OCI-LY3 (cell line): ENCODE data around the gene NEDD8.
"Not testable (repeated sequence)": the region's sequence is repeated elsewhere in the genome, so short reads cannot be mapped to it uniquely, and the experiment has no call there.

Experiments
- H2AFZ ChIP-seq: fragments of 200-600, 300-600 bp; shearing (Covaris generic); 2 replicates; pipeline ENCODE4 v1.6.0; 2014; ENCODE audit warnings: antibody characterized with exemption, low read depth, low read length
- H3K27ac ChIP-seq: fragments of 200-600, 300-600 bp; sonication (generic); 2 replicates; pipeline ENCODE4 v1.5.1; 2014; ENCODE audit warnings: mild to moderate bottlenecking, low read length, moderate library complexity, mixed read lengths
- H3K27me3 ChIP-seq: fragments of 200-600, 300-600 bp; sonication (generic); 2 replicates; pipeline ENCODE4 v1.6.1; 2014; ENCODE audit warnings: low read depth, low read length, mixed read lengths
- H3K36me3 ChIP-seq: fragments of 200-600, 300-600 bp; sonication (generic); replicated peaks from 2 replicates; pipeline ENCODE3; 2014; ENCODE audit warnings: low read depth, low read length, mixed read lengths
- H3K4me1 ChIP-seq: fragments of 300-600, 200-600 bp; sonication (generic); 2 replicates; pipeline ENCODE4 v1.6.1; 2014; ENCODE audit warnings: low read length, mixed read lengths
- H3K4me2 ChIP-seq: fragments of 200-600, 300-600 bp; sonication (generic); 2 replicates; pipeline ENCODE4 v1.6.1; 2014; ENCODE audit warnings: low read length, mixed read lengths
- H3K4me3 ChIP-seq: fragments of 300-600, 200-600 bp; sonication (generic); 2 replicates; pipeline ENCODE4 v1.5.1; 2014; ENCODE audit warnings: antibody characterized with exemption, mild to moderate bottlenecking, low read length, moderate library complexity
- H3K79me2 ChIP-seq: fragments of 300-600, 200-600 bp; shearing (Covaris generic); 2 replicates; pipeline ENCODE4 v1.6.1; 2014; ENCODE audit warnings: mild to moderate bottlenecking, low read length, mixed read lengths
- H3K9ac ChIP-seq: fragments of 300-600, 200-600 bp; shearing (Covaris generic); 2 replicates; pipeline ENCODE4 v1.6.0; 2014; ENCODE audit warnings: mild to moderate bottlenecking, low read length, moderate library complexity
- H3K9me3 ChIP-seq: fragments of 200-600, 300-600 bp; shearing (Covaris generic); 2 replicates; pipeline ENCODE4 v1.6.1; 2014; ENCODE audit warnings: low read length, mixed read lengths; ENCODE audit not compliant: insufficient read depth
- H4K20me1 ChIP-seq: fragments of 200-600, 300-600 bp; sonication (generic); 2 replicates; pipeline ENCODE4 v1.6.1; 2016; ENCODE audit warnings: low read length, mixed read lengths; ENCODE audit not compliant: insufficient read depth
- EZH2phosphoT487 ChIP-seq: fragments of 200-600 bp; shearing (Covaris generic); IDR thresholded peaks from 2 replicates; pipeline ENCODE4 v1.6.1; 2018; ENCODE audit warnings: antibody characterized with exemption, mixed run types, low read depth
- TF ChIP-seq, protein P1 (sequence below): fragments of 200-600, 300-600 bp; sonication (generic); IDR thresholded peaks from 2 replicates; pipeline ENCODE4 v1.5.1; 2014; ENCODE audit warnings: antibody characterized with exemption, low read length, low read depth

Gene NEDD8

DNA sequence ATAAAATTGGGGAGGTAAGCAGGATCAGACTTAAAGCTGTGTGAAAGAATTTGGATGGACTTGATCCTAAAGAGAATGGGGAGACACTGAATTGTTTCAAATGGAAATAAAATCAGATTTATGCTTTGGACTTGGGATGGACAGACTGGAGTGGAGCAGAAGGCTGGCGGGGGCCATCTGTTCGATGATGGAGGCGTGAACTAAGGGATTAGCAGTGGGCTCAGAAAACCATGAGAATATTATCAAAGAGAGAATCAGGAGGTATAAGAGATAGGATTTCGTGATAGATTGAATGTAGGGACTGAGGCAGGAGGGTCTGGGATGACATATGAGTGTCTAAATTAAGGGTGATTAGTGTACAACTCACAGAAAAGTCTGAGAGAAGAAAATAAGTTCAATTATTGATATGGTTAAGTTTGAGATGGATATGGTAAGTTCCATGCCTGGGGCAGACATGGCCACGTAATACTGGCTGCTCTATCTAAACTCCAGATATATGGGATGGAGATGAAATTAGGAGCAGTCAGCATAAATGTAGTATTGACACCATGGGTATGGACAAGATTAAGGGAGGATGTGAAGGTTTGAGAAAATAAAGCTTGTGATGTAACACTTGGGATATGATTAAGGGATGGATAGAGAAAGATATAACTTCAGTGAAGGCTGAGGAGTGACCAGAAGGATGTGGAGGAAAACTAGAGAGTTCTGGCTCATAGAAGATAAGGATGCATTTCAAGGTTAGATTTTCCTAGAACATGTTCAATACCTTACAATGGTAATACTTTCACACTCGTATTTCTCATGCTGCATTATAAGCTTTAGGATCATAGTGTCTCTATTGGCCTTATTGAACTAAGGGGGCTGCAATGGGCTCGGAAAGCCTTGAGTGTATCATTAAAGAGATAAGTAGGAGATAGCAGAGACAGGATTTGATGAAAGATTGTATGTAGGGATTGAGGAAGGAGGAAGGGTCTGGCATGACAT is 27.7 kb downstream of the NEDD8 start:
- TF ChIP-seq, protein P1, sequence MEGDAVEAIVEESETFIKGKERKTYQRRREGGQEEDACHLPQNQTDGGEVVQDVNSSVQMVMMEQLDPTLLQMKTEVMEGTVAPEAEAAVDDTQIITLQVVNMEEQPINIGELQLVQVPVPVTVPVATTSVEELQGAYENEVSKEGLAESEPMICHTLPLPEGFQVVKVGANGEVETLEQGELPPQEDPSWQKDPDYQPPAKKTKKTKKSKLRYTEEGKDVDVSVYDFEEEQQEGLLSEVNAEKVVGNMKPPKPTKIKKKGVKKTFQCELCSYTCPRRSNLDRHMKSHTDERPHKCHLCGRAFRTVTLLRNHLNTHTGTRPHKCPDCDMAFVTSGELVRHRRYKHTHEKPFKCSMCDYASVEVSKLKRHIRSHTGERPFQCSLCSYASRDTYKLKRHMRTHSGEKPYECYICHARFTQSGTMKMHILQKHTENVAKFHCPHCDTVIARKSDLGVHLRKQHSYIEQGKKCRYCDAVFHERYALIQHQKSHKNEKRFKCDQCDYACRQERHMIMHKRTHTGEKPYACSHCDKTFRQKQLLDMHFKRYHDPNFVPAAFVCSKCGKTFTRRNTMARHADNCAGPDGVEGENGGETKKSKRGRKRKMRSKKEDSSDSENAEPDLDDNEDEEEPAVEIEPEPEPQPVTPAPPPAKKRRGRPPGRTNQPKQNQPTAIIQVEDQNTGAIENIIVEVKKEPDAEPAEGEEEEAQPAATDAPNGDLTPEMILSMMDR: no peak
- no peak for TF ChIP-seq EZH2phosphoT487
- Histone ChIP-seq H3K4me1 (no peaks in the 10 kb centered on the region), H4K20me1 (0 out of 2 replicates have a peak, but pooled peaks cover 2% of the 10 kb centered on the region), H3K27me3 (no peaks in the 10 kb centered on the region), H3K27ac (no peak overlapping the region), H3K36me3 (peaks cover 45% of the 10 kb centered on the region), H2AFZ (no peak overlapping the region), H3K9me3 (no peaks in the 10 kb centered on the region), H3K4me3 (no peak overlapping the region), H3K79me2 (no peaks in the 10 kb centered on the region), H3K9ac (no peak overlapping the region), H3K4me2 (no peak overlapping the region)

DNA sequence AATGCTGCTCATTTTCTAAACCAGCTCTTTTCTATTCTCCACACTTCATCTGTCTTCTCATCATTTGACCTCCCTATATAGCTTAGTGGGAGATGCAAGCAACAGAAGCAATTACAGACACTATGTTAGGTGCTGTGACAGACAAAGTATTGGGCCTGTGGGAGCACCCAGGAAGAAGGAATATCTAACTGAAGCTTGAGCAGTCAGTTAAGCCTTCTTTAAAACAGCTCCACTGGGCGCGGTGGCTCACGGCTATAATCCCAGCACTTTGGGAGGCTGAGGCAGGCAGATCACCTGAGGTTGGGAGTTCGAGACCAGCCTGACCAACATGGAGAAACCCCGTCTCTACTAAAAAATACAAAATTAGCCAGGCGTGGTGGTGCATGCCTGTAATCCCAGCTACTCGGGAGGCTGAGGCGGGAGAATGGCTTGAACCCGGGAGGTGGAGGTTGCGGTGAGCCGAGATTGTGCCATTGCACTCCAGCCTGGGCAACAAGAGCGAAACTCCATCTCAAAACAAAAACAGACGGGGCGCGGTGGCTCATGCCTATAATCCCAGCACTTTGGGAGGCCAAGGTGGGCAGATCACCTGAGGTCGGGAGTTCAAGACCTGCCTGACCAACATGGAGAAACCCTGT is 28.8 kb downstream of the NEDD8 start:
- H3K4me3 ChIP-seq, H3K27me3 ChIP-seq, H3K9me3 ChIP-seq, H2AFZ ChIP-seq, H3K4me2 ChIP-seq, H3K9ac ChIP-seq, H3K79me2 ChIP-seq, H3K27ac ChIP-seq, H3K4me1 ChIP-seq, H4K20me1 ChIP-seq: not testable (repeated sequence)
- H3K36me3 ChIP-seq: peaks cover 47% of the 10 kb centered on the region

DNA sequence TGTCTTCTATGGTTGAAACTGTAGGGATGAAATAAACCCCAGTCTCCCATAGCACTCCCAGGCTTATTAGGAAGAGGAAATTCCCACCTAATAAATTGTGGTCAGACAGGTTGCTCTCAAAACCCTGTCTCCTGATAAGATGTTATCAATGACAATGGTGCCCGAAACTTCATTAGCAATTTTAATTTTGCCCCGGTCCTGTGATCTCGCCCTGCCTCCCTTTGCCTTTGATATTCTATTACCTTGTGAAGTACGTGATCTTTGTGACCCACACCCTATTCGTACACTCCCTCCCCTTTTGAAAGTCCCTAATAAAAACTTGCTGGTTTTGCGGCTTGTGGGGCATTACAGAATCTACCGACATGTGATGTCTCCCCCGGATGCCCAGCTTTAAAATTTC is 29.6 kb downstream of the NEDD8 start:
- H3K4me1 ChIP-seq: not testable (repeated sequence)

DNA sequence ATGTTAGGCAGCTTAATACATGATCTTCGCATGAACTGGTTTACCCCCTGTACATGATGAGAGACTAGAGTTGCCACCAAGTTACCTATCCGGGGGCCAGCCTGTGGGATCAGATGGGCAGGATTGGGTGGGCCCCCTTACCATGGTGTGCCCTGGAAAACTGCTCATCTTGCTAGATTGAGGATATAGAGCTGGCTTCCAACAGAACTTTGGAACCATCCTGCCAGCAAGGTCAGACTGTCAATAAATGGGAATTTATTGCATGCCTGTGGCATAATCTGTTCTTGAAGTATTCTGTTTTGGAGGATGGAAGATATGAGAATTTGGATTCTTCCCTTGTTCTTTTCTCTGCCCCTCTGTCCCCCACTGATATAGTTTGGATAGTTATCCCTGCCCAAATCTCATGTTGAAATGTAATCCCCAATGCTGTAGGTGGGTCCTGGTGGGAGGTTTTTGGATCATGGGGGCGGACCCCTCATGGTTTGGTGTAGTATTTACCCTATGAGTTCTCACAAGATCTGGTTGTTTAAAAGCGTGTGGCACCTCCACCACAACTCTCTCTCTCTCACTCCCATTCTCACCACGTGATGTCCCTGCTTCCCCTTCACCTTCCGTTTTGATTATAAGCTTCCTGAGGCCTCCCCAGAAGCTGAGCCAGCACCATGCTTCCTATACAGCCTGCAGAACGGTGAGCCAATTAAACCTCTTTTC is 33.2 kb downstream of the NEDD8 start:
- TF ChIP-seq, protein P1: no peak
- TF ChIP-seq EZH2phosphoT487: no peak
- H3K27ac ChIP-seq: no peak overlapping the region
- H3K4me3 ChIP-seq: no peak overlapping the region
- H3K9ac ChIP-seq: no peak overlapping the region
- H3K4me1 ChIP-seq: peaks cover 15% of the 10 kb centered on the region
- H3K79me2 ChIP-seq: peaks cover 35% of the 10 kb centered on the region
- H2AFZ ChIP-seq: no peak overlapping the region
- H3K27me3 ChIP-seq: no peaks in the 10 kb centered on the region
- no peaks in the 10 kb centered on the region for H4K20me1 ChIP-seq
- H3K4me2 ChIP-seq: no peak overlapping the region
- no peaks in the 10 kb centered on the region for H3K9me3 ChIP-seq
- peaks cover 17% of the 10 kb centered on the region for H3K36me3 ChIP-seq

More for the DNA sequence above, 29.6 kb downstream of the NEDD8 start:
- H3K79me2 ChIP-seq, H2AFZ ChIP-seq, H3K9me3 ChIP-seq, H3K27me3 ChIP-seq, H3K9ac ChIP-seq, H4K20me1 ChIP-seq, H3K4me3 ChIP-seq, H3K4me2 ChIP-seq, H3K27ac ChIP-seq: not testable (repeated sequence)
- peaks cover 39% of the 10 kb centered on the region for H3K36me3 ChIP-seq
